ENCODE measurements around the gene RPL19.

Gene RPL19

GRCh38 chr17:39209317-39210092 is 9.4 kb downstream of the RPL19 start:
- no peak for DNase-seq (ENCODE audit: low read depth in 1 of 2, low spot score in 1 of 2)
- TF ChIP-seq JUND (IDR thresholded peaks at IDR 0.05; ENCODE audit: low read depth), result no peak
- in situ Hi-C loops (cut with HindIII; ENCODE audit: low pct_unique_long_range_greater_than_20kb, low sequenced_read_pairs), result no loop called here

- no peak for TF ChIP-seq JUND (IDR thresholded peaks at IDR 0.05; ENCODE audit: low read depth)
- in situ Hi-C loops (cut with HindIII; ENCODE audit: low pct_unique_long_range_greater_than_20kb, low sequenced_read_pairs), result no loop called here
- no peak for DNase-seq (ENCODE audit: low read depth in 1 of 2, low spot score in 1 of 2)
Measured at GRCh38 chr17:39210093-39210434, 10.0 kb downstream of the RPL19 start.

- DNase-seq (ENCODE audit: low read depth in 1 of 2, low spot score in 1 of 2), result no peak
- in situ Hi-C loops (cut with HindIII; ENCODE audit: low pct_unique_long_range_greater_than_20kb, low sequenced_read_pairs), result no loop called here
- no peak for TF ChIP-seq JUND (IDR thresholded peaks at IDR 0.05; ENCODE audit: low read depth)
Measured at GRCh38 chr17:39212195-39212810, 12.2 kb downstream of the RPL19 start.

GRCh38 chr17:39212841-39213480 is 12.9 kb downstream of the RPL19 start:
- no peak for TF ChIP-seq JUND (IDR thresholded peaks at IDR 0.05; ENCODE audit: low read depth)
- in situ Hi-C loops (cut with HindIII; ENCODE audit: low pct_unique_long_range_greater_than_20kb, low sequenced_read_pairs), result no loop called here
- peak; percentile 52 to 63 for DNase-seq (ENCODE audit: low read depth in 1 of 2, low spot score in 1 of 2)

GRCh38 chr17:39213852-39214251 is 13.8 kb downstream of the RPL19 start:
- in situ Hi-C loops (cut with HindIII; ENCODE audit: low pct_unique_long_range_greater_than_20kb, low sequenced_read_pairs), result no loop called here
- DNase-seq (ENCODE audit: low read depth in 1 of 2, low spot score in 1 of 2), result no peak
- no peak for TF ChIP-seq JUND (IDR thresholded peaks at IDR 0.05; ENCODE audit: low read depth)

- DNase-seq (ENCODE audit: low read depth in 1 of 2, low spot score in 1 of 2), result no peak
- in situ Hi-C loops (cut with HindIII; ENCODE audit: low pct_unique_long_range_greater_than_20kb, low sequenced_read_pairs), result no loop called here
- no peak for TF ChIP-seq JUND (IDR thresholded peaks at IDR 0.05; ENCODE audit: low read depth)
Measured at GRCh38 chr17:39217734-39218369, 17.8 kb downstream of the RPL19 start.

- no peak for DNase-seq (ENCODE audit: low read depth in 1 of 2, low spot score in 1 of 2)
- in situ Hi-C loops (cut with HindIII; ENCODE audit: low pct_unique_long_range_greater_than_20kb, low sequenced_read_pairs), result no loop called here
- no peak for TF ChIP-seq JUND (IDR thresholded peaks at IDR 0.05; ENCODE audit: low read depth)
Measured at GRCh38 chr17:39218906-39219305, 18.8 kb downstream of the RPL19 start.

- no peak for DNase-seq (ENCODE audit: low read depth in 1 of 2, low spot score in 1 of 2)
- in situ Hi-C loops (cut with HindIII; ENCODE audit: low pct_unique_long_range_greater_than_20kb, low sequenced_read_pairs), result no loop called here
- TF ChIP-seq JUND (IDR thresholded peaks at IDR 0.05; ENCODE audit: low read depth), result no peak
Measured at GRCh38 chr17:39219647-39220154, 19.6 kb downstream of the RPL19 start.

GRCh38 chr17:39221572-39221971 is 21.5 kb downstream of the RPL19 start:
- no peak for DNase-seq (ENCODE audit: low read depth in 1 of 2, low spot score in 1 of 2)
- in situ Hi-C loops (cut with HindIII; ENCODE audit: low pct_unique_long_range_greater_than_20kb, low sequenced_read_pairs), result no loop called here
- no peak for TF ChIP-seq JUND (IDR thresholded peaks at IDR 0.05; ENCODE audit: low read depth)

- TF ChIP-seq JUND (IDR thresholded peaks at IDR 0.05; ENCODE audit: low read depth), result no peak
- DNase-seq (ENCODE audit: low read depth in 1 of 2, low spot score in 1 of 2), result no peak
- in situ Hi-C loops (cut with HindIII; ENCODE audit: low pct_unique_long_range_greater_than_20kb, low sequenced_read_pairs), result no loop called here
Measured at GRCh38 chr17:39222151-39222550, 22.1 kb downstream of the RPL19 start.

- in situ Hi-C loops (cut with HindIII; ENCODE audit: low pct_unique_long_range_greater_than_20kb, low sequenced_read_pairs), result no loop called here
- no peak for DNase-seq (ENCODE audit: low read depth in 1 of 2, low spot score in 1 of 2)
- TF ChIP-seq JUND (IDR thresholded peaks at IDR 0.05; ENCODE audit: low read depth), result no peak
Measured at GRCh38 chr17:39222866-39223834, 23.1 kb downstream of the RPL19 start.
